GM12873 (cell line): ENCODE measurements around the gene SLFN12.

Experiments used
- CTCF ChIP-seq: IDR thresholded peaks from 2 replicates; pipeline ENCODE4 v1.5.1; 2012; ENCODE audit warnings: low read depth, mild to moderate bottlenecking, moderate library complexity, low read length, control low read depth; ENCODE audit not compliant: insufficient read depth; ENCODE audit errors: missing control alignments

Gene SLFN12

GRCh38 chr17:35432176-35433074 lies at the start of gene SLFN12:
Gene SLFN12, minus strand, starts transcription at chr17:35432500. Its CDS starts 9,472 bp downstream, at chr17:35423028.
- TF ChIP-seq CTCF, result no peak

GRCh38 chr17:35479271-35479670 lies 47.0 kb upstream of the SLFN12 start:
- TF ChIP-seq CTCF, result no peak

GRCh38 chr17:35477248-35477647 lies 44.9 kb upstream of the SLFN12 start:
- TF ChIP-seq CTCF, result no peak

GRCh38 chr17:35476283-35476820 lies 44.1 kb upstream of the SLFN12 start:
- no peak for TF ChIP-seq CTCF

- TF ChIP-seq CTCF, result no peak
Measured at GRCh38 chr17:35468475-35468874, 36.2 kb upstream of the SLFN12 start.

- no peak for TF ChIP-seq CTCF
Measured at GRCh38 chr17:35467824-35468223, 35.5 kb upstream of the SLFN12 start.

GRCh38 chr17:35460354-35460851 lies 28.1 kb upstream of the SLFN12 start:
- no peak for TF ChIP-seq CTCF
